Epithelial cell of esophagus (primary cell): Measurements from ENCODE around the gene PYY.
A peak's percentile ranks its signal among the peaks of the same experiment; 100 is the strongest.
"Not testable (repeated sequence)": the region's sequence is repeated elsewhere in the genome, so short reads cannot be mapped to it uniquely, and the experiment has no call there.

Experiments
- DNase-seq: peaks from one replicate; pipeline ENCODE4 v3.0.0; 2010; ENCODE audit warnings: low read depth
- H3K4me3 ChIP-seq: 2 replicates; pipeline ENCODE4 v1.5.1; 2011; ENCODE audit warnings: mild to moderate bottlenecking, low read length, control low read depth
- TF ChIP-seq, protein P1 (sequence below): IDR thresholded peaks from 2 replicates; pipeline ENCODE4 v1.5.1; 2011; ENCODE audit warnings: low read depth, mild to moderate bottlenecking, low read length, control low read depth, inconsistent platforms; ENCODE audit not compliant: insufficient read depth; ENCODE audit errors: missing control alignments

Gene PYY

DNA sequence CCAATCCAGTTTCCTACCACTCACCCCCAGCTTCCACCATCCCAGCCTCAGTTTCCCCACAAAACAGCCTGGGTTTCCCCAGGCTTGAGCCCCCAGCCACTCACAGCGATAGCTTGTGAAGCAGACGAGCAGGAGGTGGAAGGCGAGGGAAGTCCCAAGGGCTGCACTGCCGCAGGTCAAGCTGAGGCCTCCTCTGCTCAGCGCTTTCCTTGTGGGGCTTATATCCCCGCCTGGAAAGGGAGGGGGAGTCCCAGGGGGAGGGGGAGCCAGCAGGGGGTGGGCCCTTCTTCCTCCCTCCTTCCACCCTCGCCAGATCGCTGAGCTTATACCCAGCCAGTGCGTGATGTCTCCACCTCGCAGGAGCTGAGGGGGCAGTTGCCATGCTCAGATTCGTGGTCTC is at the start of gene PYY:
TSS of gene PYY (minus strand) at position 195 of the 400 bp plus-strand sequence. CDS start 457 bp downstream, outside the sequence.
- no peak for DNase-seq
- TF ChIP-seq, protein P1, sequence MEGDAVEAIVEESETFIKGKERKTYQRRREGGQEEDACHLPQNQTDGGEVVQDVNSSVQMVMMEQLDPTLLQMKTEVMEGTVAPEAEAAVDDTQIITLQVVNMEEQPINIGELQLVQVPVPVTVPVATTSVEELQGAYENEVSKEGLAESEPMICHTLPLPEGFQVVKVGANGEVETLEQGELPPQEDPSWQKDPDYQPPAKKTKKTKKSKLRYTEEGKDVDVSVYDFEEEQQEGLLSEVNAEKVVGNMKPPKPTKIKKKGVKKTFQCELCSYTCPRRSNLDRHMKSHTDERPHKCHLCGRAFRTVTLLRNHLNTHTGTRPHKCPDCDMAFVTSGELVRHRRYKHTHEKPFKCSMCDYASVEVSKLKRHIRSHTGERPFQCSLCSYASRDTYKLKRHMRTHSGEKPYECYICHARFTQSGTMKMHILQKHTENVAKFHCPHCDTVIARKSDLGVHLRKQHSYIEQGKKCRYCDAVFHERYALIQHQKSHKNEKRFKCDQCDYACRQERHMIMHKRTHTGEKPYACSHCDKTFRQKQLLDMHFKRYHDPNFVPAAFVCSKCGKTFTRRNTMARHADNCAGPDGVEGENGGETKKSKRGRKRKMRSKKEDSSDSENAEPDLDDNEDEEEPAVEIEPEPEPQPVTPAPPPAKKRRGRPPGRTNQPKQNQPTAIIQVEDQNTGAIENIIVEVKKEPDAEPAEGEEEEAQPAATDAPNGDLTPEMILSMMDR, result no peak
- no peak within 1 kb of the TSS for H3K4me3 ChIP-seq

DNA sequence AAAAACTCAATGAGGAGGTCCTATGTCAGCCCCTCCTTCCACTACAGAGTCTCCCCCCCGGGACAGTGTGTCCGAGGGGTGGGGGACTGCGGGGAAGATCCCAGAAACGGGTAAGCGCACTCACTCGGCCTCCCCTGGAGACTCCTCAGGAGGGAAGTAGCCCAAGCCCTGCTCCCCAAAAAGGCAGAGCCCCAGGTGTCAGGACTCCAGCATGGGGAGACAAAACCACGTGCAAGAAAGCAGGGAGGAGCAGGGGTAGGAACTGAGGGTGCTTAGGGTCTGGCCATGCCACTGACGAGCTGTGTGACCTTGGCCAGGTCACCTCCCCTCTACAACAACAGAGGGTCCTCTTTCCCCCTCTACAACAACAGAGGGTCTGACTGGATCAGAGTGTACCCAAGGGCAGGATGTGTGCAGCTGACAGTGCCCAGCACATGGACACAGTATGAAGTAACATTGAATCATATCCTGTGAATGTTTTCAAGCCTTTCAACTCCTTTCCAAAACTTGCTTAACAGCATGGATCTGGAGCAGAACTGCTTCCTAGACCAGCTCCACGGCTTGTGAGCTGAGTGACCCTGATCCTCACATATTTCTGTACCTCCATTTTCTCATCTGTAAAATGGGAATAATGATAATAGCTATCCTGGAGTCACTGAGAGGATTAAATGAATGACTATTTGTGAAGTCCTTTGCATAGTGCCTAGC is 48.6 kb upstream of the PYY start:
- DNase-seq, result peak; percentile 90
- TF ChIP-seq, protein P1, result no peak
- H3K4me3 ChIP-seq, result no peak overlapping the region

DNA sequence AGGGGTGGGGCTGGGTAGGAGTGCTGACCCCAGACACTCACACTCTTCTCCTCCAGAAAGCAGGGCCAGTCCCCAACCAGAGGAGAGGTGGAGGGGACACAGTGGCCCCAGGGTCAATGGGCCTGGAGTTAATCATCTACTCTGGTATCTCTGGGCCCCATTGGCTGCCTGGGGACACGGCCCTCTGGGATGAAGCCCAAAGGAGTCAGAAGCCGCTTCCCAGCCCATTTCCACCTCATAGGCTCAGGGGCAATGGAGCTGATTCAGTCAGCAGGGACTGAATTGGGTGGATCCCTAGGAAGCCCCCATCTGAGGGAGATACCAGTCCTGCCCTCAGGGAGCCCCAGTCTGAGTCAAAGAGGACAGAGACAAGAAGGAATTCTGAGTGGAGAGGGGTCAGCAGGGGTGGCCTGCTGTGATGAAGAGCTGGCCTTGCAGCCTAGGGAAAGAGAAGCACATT is 47.8 kb upstream of the PYY start:
- no peak overlapping the region for H3K4me3 ChIP-seq
- DNase-seq, result no peak
- TF ChIP-seq, protein P1, result no peak

DNA sequence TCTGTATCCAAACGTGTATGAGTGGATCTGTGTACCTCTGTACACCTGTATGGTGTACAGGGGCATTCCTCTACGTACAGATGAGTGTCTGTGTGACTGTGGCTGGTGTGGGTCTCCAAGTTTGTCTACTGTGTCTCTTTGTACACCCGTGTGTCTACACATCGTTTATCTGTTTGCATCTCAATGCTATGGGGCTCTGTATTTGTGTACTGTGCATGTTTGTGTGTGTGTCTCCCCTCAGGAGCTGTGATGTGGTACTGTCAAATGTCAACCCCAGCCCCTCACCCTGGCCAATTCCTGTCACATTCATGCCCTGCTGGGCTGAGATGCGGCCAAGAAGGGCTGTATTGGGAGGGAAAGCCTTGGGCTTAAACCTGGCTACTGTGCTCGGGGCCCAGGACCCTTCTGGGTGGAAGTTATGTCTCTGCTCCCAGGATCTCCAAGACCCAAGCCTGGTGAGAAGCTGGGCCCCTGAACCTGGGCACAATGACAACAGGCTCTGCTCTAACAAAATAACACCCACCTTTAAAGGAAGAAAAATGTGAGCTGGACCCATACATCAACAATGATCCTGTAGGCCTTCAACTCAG is 47.2 kb upstream of the PYY start:
- DNase-seq, result no peak
- TF ChIP-seq, protein P1, result no peak
- no peak overlapping the region for H3K4me3 ChIP-seq

DNA sequence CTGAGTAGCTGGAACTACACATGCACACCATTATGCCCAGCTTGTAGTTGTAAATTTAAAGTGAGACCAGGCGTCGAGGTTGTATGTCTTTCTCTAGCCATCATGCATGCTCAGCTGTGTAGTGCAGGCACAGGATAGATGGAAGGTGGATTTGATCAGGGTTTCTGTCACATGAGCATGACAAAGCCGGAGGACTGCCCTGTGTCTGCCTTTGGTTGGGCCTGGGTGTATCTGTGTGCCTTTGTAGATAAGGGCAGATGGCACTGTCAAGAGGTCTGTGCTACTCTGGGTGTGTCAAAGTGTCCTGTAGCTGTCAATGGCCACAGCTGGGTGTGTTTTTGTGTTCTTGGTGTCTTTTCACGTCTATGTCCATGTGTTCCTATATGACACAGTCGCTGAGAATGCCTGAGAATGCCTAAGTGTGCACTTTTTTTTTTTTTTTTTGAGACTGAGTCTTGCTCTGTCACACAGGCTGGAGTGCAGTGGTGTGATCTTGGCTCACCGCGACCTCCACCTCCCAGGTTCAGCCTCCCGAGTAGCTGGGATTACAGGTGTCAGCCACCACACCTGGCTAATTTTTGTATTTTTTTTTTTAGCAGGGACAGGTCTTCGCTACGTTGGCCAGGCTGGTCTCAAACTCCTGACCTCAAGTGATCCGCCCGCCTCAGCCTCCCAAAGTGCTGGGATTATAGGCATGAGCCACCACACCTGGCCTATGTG is 46.6 kb upstream of the PYY start:
- TF ChIP-seq, protein P1, result no peak
- no peak overlapping the region for H3K4me3 ChIP-seq
- no peak for DNase-seq

DNA sequence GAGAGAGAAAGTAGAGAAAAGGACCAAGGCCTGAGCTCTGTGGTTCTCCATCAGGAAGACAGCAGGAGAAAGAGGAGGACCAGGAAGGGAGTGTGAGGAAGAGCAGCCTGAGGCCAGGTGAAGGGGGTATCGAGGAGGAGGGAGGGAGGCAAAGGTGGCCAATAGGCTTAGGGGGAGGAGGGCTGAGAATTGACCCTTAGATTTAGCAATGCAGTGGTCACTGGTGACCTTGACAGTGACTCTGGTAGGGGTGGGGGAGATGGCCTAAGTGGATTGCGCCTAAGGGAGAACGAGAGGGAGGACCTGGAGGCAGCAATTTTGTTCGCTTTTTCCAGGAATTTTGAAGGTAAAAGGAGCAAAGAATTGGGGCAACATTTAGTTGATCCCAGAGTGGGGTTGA is 45.3 kb upstream of the PYY start:
- TF ChIP-seq, protein P1, result no peak
- H3K4me3 ChIP-seq, result no peak overlapping the region
- no peak for DNase-seq

DNA sequence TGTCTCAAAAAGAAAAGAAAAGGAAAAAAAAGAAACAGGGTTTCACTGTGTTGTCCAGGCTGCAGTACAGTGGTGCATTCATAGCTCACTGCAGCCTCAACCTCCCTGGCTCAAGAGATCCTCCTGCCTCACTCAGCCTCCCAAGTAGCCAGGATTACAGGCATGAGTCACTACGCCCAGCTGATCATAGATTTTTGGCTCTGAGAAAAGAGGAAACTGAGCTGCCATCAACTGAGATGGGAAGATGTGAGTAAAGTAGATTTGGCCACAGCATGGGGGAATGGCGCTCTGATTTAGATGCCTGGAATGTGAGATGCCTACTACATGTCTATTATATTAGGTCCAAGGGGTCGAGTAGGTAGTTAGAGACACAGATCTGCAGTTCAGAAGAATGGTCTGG is 44.8 kb upstream of the PYY start:
- peak; percentile 39 for DNase-seq
- TF ChIP-seq, protein P1, result no peak
- H3K4me3 ChIP-seq, result no peak overlapping the region

DNA sequence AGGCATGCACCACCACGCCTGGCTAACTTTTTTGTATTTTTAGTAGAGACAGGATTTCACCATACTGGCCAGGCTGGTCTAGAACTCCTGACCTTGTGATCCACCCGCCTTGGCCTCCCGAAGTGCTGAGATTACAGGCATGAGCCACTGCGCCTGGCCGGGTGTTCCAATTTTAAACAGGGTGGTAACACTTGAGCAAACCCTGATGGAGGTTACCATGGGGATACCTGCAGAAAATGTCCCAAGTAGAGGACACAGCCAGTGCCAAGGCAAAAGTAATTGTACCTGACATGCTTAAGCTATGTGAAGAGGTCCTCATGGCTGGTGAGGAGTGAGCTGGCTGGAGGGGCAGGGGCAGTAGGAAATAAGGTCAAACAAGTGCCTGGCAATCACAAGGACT is 43.4 kb upstream of the PYY start:
- DNase-seq, H3K4me3 ChIP-seq: not testable (repeated sequence)
